Stimulated activated naive CD8-positive, alpha-beta T cell treated with anti-CD3 and anti-CD28 coated beads, Interleukin-15, amount 100 ng/mL, for 72 hours (primary cell): ENCODE data around the gene SLC35F1.
A peak's percentile ranks its signal among the peaks of the same experiment; 100 is the strongest.
"Not testable (repeated sequence)": the region's sequence is repeated elsewhere in the genome, so short reads cannot be mapped to it uniquely, and the experiment has no call there.

Source experiments
- ATAC-seq: fragments of 150-1000 bp; cut with Tn5 transposase; 2 replicates; pipeline ENCODE4 v1.10.0; 2021; ENCODE audit warnings: mild to moderate bottlenecking, moderate library complexity
- DNase-seq, 2 donors: peaks; one replicate each; pipeline ENCODE4 v3.0.0; 2021 to 2022
- H3K27ac Mint-ChIP-seq, 2 donors: one replicate each; pipeline ENCODE4 v1.8.0; 2022; ENCODE audit warnings: mild to moderate bottlenecking in 2 of 2, mixed read lengths in 2 of 2, moderate library complexity in 2 of 2
- H3K27me3 Mint-ChIP-seq: one replicate; pipeline ENCODE4 v1.8.0; 2022; ENCODE audit warnings: mixed read lengths
- H3K4me1 Mint-ChIP-seq: one replicate; pipeline ENCODE4 v1.8.0; 2022; ENCODE audit warnings: mild to moderate bottlenecking, mixed read lengths
- H3K4me3 Mint-ChIP-seq, 2 donors: one replicate each; pipeline ENCODE4 v1.8.0; 2022; ENCODE audit warnings: mild to moderate bottlenecking in 2 of 2, mixed read lengths in 2 of 2, moderate library complexity in 1 of 2
- H3K9me3 Mint-ChIP-seq, 2 donors: one replicate each; pipeline ENCODE4 v1.8.0; 2022; ENCODE audit warnings: mixed read lengths in 2 of 2

SLC35F1 gene

GRCh38 chr6:117906958-117907600, at the start of gene SLC35F1:
Gene SLC35F1 (plus strand): TSS chr6:117907264.
- Mint-ChIP-seq H3K4me3 (peak within 1 kb of the TSS; percentile 75 to 83), H3K27ac (no peak within 1 kb of the TSS), H3K9me3 (no peaks in the 10 kb centered on the region), H3K4me1 (peaks cover 13% of the 10 kb centered on the region), H3K27me3 (peaks cover 62% of the 10 kb centered on the region)
- peak; percentile 40 to 47 for DNase-seq
- ATAC-seq: peak; percentile 80

- H3K27ac Mint-ChIP-seq, H3K4me3 Mint-ChIP-seq, H3K4me1 Mint-ChIP-seq, H3K27me3 Mint-ChIP-seq, ATAC-seq, DNase-seq: not testable (repeated sequence)
- H3K9me3 Mint-ChIP-seq: peaks cover 14 to 25% of the 10 kb centered on the region in 2 donors
These were observed 48.5 kb upstream of the SLC35F1 start for GRCh38 chr6:117858601-117859000.

- Mint-ChIP-seq H3K27ac (no peak overlapping the region), H3K4me3 (no peak overlapping the region), H3K4me1 (no peaks in the 10 kb centered on the region), H3K9me3 (peaks cover 16 to 29% of the 10 kb centered on the region in 2 donors), H3K27me3 (peaks cover 9% of the 10 kb centered on the region)
- DNase-seq (no peak), ATAC-seq (no peak)
These were observed 45.5 kb upstream of the SLC35F1 start for GRCh38 chr6:117861545-117861944.

- Mint-ChIP-seq H3K9me3 (peaks cover 9 to 31% of the 10 kb centered on the region in 2 donors), H3K4me3 (no peak overlapping the region), H3K4me1 (no peaks in the 10 kb centered on the region), H3K27me3 (no peaks in the 10 kb centered on the region), H3K27ac (no peak overlapping the region)
- DNase-seq (no peak), ATAC-seq (no peak)
These were observed 40.5 kb upstream of the SLC35F1 start for GRCh38 chr6:117866561-117866960.

- Mint-ChIP-seq H3K4me1 (no peaks in the 10 kb centered on the region), H3K27me3 (no peaks in the 10 kb centered on the region), H3K9me3 (peaks cover 7 to 16% of the 10 kb centered on the region in 2 donors), H3K4me3 (peak overlapping the region in 1 of 2 donors; percentile 8), H3K27ac (peak overlapping the region; percentile 96 to 97)
- DNase-seq (no peak), ATAC-seq (peak; percentile 90)
These were observed 36.4 kb upstream of the SLC35F1 start for GRCh38 chr6:117870486-117871242.

GRCh38 chr6:117880824-117881223, 26.2 kb upstream of the SLC35F1 start:
- Mint-ChIP-seq H3K9me3 (no peaks in the 10 kb centered on the region), H3K27me3 (peaks cover 17% of the 10 kb centered on the region), H3K27ac (no peak overlapping the region), H3K4me1 (no peaks in the 10 kb centered on the region), H3K4me3 (no peak overlapping the region)
- ATAC-seq: no peak
- DNase-seq: no peak

GRCh38 chr6:117890172-117890571, 16.9 kb upstream of the SLC35F1 start:
- no peaks in the 10 kb centered on the region for H3K9me3 Mint-ChIP-seq
- H3K27me3 Mint-ChIP-seq: no peaks in the 10 kb centered on the region
- H3K4me3 Mint-ChIP-seq: no peak overlapping the region
- DNase-seq: no peak
- ATAC-seq: no peak
- no peak overlapping the region for H3K27ac Mint-ChIP-seq
- no peaks in the 10 kb centered on the region for H3K4me1 Mint-ChIP-seq

GRCh38 chr6:117906507-117906957, 532 bp upstream of the SLC35F1 start:
- peak; percentile 55 for ATAC-seq
- Mint-ChIP-seq H3K9me3 (no peaks in the 10 kb centered on the region), H3K27ac (no peak overlapping the region), H3K4me1 (peaks cover 13% of the 10 kb centered on the region), H3K27me3 (peaks cover 62% of the 10 kb centered on the region), H3K4me3 (peak overlapping the region; percentile 75 to 83)
- no peak for DNase-seq

- H3K4me3 Mint-ChIP-seq: peak overlapping the region; percentile 22 to 63
- peak in 1 of 2 donors; percentile 9 for DNase-seq
- peak; percentile 24 for ATAC-seq
- peaks cover 13% of the 10 kb centered on the region for H3K4me1 Mint-ChIP-seq
- no peak overlapping the region for H3K27ac Mint-ChIP-seq
- H3K27me3 Mint-ChIP-seq: peaks cover 62% of the 10 kb centered on the region
- no peaks in the 10 kb centered on the region for H3K9me3 Mint-ChIP-seq
These were observed 659 bp downstream of the SLC35F1 start for GRCh38 chr6:117907601-117908245.

- peak overlapping the region; percentile 44 to 63 for H3K4me3 Mint-ChIP-seq
- no peak overlapping the region for H3K27ac Mint-ChIP-seq
- H3K27me3 Mint-ChIP-seq: peaks cover 61% of the 10 kb centered on the region
- H3K9me3 Mint-ChIP-seq: no peaks in the 10 kb centered on the region
- peak; percentile 27 for ATAC-seq
- peaks cover 13% of the 10 kb centered on the region for H3K4me1 Mint-ChIP-seq
- peak; percentile 2 to 10 for DNase-seq
These were observed 1.4 kb downstream of the SLC35F1 start for GRCh38 chr6:117908246-117909068.

GRCh38 chr6:117909638-117910037, 2.6 kb downstream of the SLC35F1 start:
- no peak for DNase-seq
- Mint-ChIP-seq H3K4me3 (no peak overlapping the region), H3K27ac (no peak overlapping the region), H3K4me1 (peaks cover 13% of the 10 kb centered on the region), H3K9me3 (no peaks in the 10 kb centered on the region), H3K27me3 (peaks cover 50% of the 10 kb centered on the region)
- no peak for ATAC-seq

GRCh38 chr6:117910549-117910948, 3.5 kb downstream of the SLC35F1 start:
- H3K27ac Mint-ChIP-seq: no peak overlapping the region
- DNase-seq (no peak), ATAC-seq (no peak)
- no peak overlapping the region for H3K4me3 Mint-ChIP-seq
- no peaks in the 10 kb centered on the region for H3K9me3 Mint-ChIP-seq
- peaks cover 13% of the 10 kb centered on the region for H3K4me1 Mint-ChIP-seq
- peaks cover 41% of the 10 kb centered on the region for H3K27me3 Mint-ChIP-seq

- no peak overlapping the region for H3K4me3 Mint-ChIP-seq
- H3K27me3 Mint-ChIP-seq: peaks cover 35% of the 10 kb centered on the region
- ATAC-seq (no peak), DNase-seq (no peak)
- no peak overlapping the region for H3K27ac Mint-ChIP-seq
- H3K4me1 Mint-ChIP-seq: peaks cover 13% of the 10 kb centered on the region
- H3K9me3 Mint-ChIP-seq: no peaks in the 10 kb centered on the region
These were observed 4.1 kb downstream of the SLC35F1 start for GRCh38 chr6:117911150-117911549.

GRCh38 chr6:117911660-117912059, 4.6 kb downstream of the SLC35F1 start:
- Mint-ChIP-seq H3K4me3 (no peak overlapping the region), H3K9me3 (no peaks in the 10 kb centered on the region), H3K27ac (no peak overlapping the region), H3K27me3 (peaks cover 30% of the 10 kb centered on the region), H3K4me1 (peaks cover 11% of the 10 kb centered on the region)
- DNase-seq (no peak), ATAC-seq (no peak)

- Mint-ChIP-seq H3K4me3 (no peak overlapping the region), H3K27ac (no peak overlapping the region)
These were observed 8.8 kb downstream of the SLC35F1 start for GRCh38 chr6:117915846-117916245.

More at GRCh38 chr6:117915846-117916245, 8.8 kb downstream of the SLC35F1 start:
- peaks cover 4% of the 10 kb centered on the region for H3K27me3 Mint-ChIP-seq
- ATAC-seq (no peak), DNase-seq (no peak)
- no peaks in the 10 kb centered on the region for H3K4me1 Mint-ChIP-seq
- no peaks in the 10 kb centered on the region for H3K9me3 Mint-ChIP-seq
